ENCODE data around the gene SMAD7. TPM values are rescaled to one million over a fixed set of nuclear protein-coding genes. Genes with fewer than 3 reads are reported as not detected.

SMAD7 gene
- total RNA-seq, 1 experiment from 2014 or later = 2.1 TPM

GRCh38 chr18:48915626-48916425 is 34.9 kb downstream of the SMAD7 start:
- Histone ChIP-seq H3K4me3 (ENCODE audit: low read length) (no peak overlapping the region), H4K20me1 (ENCODE audit: insufficient read depth, low read depth, low read length) (no peaks in the 10 kb centered on the region), H3K79me2 (ENCODE audit: low read length) (no peaks in the 10 kb centered on the region), H3K4me2 (ENCODE audit: low read depth, low read length, poor library complexity, severe bottlenecking) (no peak overlapping the region), H3K27me3 (ENCODE audit: low read length) (no peaks in the 10 kb centered on the region), H3K36me3 (ENCODE audit: insufficient read depth, low read length) (no peaks in the 10 kb centered on the region), H3K9me3 (ENCODE audit: low read length) (no peaks in the 10 kb centered on the region), H3K9ac (ENCODE audit: low read length) (no peak overlapping the region), H3K4me1 (ENCODE audit: low read length) (peaks cover 4% of the 10 kb centered on the region; the same call in 1 of the 2 replicates), H2AFZ (ENCODE audit: low read length) (no peak overlapping the region), H3K27ac (ENCODE audit: low read length) (no peak overlapping the region), H3K9me2 (replicated peaks; ENCODE audit: insufficient read depth, low read length) (no peaks in the 10 kb centered on the region)
- no peak for DNase-seq

GRCh38 chr18:48914581-48915251 is 36.0 kb downstream of the SMAD7 start:
- H3K27ac ChIP-seq (ENCODE audit: low read length) = no peak overlapping the region
- H2AFZ ChIP-seq (ENCODE audit: low read length) = no peak overlapping the region
- no peaks in the 10 kb centered on the region for H4K20me1 ChIP-seq (ENCODE audit: insufficient read depth, low read depth, low read length)
- H3K4me2 ChIP-seq (ENCODE audit: low read depth, low read length, poor library complexity, severe bottlenecking) = no peak overlapping the region
- no peak overlapping the region for H3K4me3 ChIP-seq (ENCODE audit: low read length)
- H3K27me3 ChIP-seq (ENCODE audit: low read length) = no peaks in the 10 kb centered on the region
- no peaks in the 10 kb centered on the region for H3K79me2 ChIP-seq (ENCODE audit: low read length)
- no peak for DNase-seq
- peaks cover 4% of the 10 kb centered on the region; the same call in 1 of the 2 replicates for H3K4me1 ChIP-seq (ENCODE audit: low read length)
- H3K36me3 ChIP-seq (ENCODE audit: insufficient read depth, low read length) = no peaks in the 10 kb centered on the region
- no peak overlapping the region for H3K9ac ChIP-seq (ENCODE audit: low read length)
- H3K9me2 ChIP-seq (replicated peaks; ENCODE audit: insufficient read depth, low read length) = no peaks in the 10 kb centered on the region
- no peaks in the 10 kb centered on the region for H3K9me3 ChIP-seq (ENCODE audit: low read length)

DNA sequence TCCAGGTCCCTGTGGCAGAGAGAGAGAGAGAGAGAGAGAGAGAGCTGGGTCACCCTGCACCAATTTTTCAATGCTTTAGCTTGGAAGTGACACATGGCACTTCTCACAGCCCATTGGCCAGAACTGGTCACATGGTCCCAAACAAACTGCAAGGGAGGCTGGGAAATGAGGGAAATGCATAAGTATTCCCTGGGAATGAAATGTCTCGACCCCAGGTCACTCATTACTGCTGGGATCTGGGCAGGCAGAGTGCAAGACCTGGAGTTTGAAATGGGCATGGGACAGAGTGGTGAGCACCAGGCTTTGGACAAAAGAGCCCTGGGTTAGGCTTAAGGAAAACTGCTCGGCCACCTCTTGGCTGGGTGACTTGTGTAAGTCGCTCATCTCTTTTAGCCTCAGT is 37.0 kb downstream of the SMAD7 start:
- no peak overlapping the region for H3K4me2 ChIP-seq (ENCODE audit: low read depth, low read length, poor library complexity, severe bottlenecking)
- H2AFZ ChIP-seq (ENCODE audit: low read length) = no peak overlapping the region

GRCh38 chr18:48913201-48913600 is 37.6 kb downstream of the SMAD7 start:
- no peak overlapping the region for H3K27ac ChIP-seq (ENCODE audit: low read length)
- H3K9me3 ChIP-seq (ENCODE audit: low read length) = no peaks in the 10 kb centered on the region
- no peaks in the 10 kb centered on the region for H3K27me3 ChIP-seq (ENCODE audit: low read length)
- no peak overlapping the region for H2AFZ ChIP-seq (ENCODE audit: low read length)
- peaks cover 3% of the 10 kb centered on the region; the same call in 1 of the 2 replicates for H3K4me1 ChIP-seq (ENCODE audit: low read length)
- H3K4me3 ChIP-seq (ENCODE audit: low read length) = no peak overlapping the region
- H3K79me2 ChIP-seq (ENCODE audit: low read length) = no peaks in the 10 kb centered on the region
- H4K20me1 ChIP-seq (ENCODE audit: insufficient read depth, low read depth, low read length) = no peaks in the 10 kb centered on the region
- H3K9me2 ChIP-seq (replicated peaks; ENCODE audit: insufficient read depth, low read length) = no peaks in the 10 kb centered on the region
- no peaks in the 10 kb centered on the region for H3K36me3 ChIP-seq (ENCODE audit: insufficient read depth, low read length)
- DNase-seq = peak; percentile 63
- no peak overlapping the region for H3K9ac ChIP-seq (ENCODE audit: low read length)
- H3K4me2 ChIP-seq (ENCODE audit: low read depth, low read length, poor library complexity, severe bottlenecking) = no peak overlapping the region

More for the DNA sequence above, 37.0 kb downstream of the SMAD7 start:
- no peak overlapping the region for H3K27ac ChIP-seq (ENCODE audit: low read length)
- H4K20me1 ChIP-seq (ENCODE audit: insufficient read depth, low read depth, low read length) = no peaks in the 10 kb centered on the region
- H3K4me1 ChIP-seq (ENCODE audit: low read length) = peaks cover 4% of the 10 kb centered on the region; the same call in 1 of the 2 replicates
- no peaks in the 10 kb centered on the region for H3K36me3 ChIP-seq (ENCODE audit: insufficient read depth, low read length)
- H3K79me2 ChIP-seq (ENCODE audit: low read length) = no peaks in the 10 kb centered on the region
- no peaks in the 10 kb centered on the region for H3K9me3 ChIP-seq (ENCODE audit: low read length)
- no peak for DNase-seq
- no peak overlapping the region for H3K9ac ChIP-seq (ENCODE audit: low read length)
- H3K27me3 ChIP-seq (ENCODE audit: low read length) = no peaks in the 10 kb centered on the region
- H3K4me3 ChIP-seq (ENCODE audit: low read length) = no peak overlapping the region
- H3K9me2 ChIP-seq (replicated peaks; ENCODE audit: insufficient read depth, low read length) = no peaks in the 10 kb centered on the region

DNA sequence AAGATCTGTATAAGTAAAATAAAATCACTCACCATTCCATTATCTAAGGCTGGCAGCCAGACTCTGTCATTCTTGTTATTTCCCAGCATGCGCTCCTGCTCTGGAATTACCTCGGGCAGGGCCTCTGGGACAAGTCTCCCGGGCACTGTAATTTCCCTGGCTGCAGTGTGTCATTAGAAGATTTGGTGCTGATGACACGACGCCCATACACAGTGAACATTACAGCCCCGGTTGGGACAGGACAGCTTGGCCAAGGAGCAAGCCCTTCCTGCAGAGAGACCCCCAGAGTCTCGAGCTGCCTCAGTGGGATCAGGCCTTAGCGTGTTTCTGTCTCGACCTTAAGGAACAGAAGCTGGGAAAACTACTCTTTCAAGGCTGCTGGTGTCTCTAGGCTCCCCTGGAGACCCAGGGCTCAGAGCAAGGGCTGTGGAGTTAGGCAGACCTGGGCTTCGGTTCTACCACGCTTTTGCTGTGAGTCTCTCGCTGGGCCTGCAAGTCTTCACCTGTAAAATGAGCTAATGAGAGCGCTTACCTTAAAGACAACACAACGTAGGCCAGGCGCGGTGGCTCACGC is 39.7 kb downstream of the SMAD7 start:
- H3K4me1 ChIP-seq (ENCODE audit: low read length) = no peaks in the 10 kb centered on the region
- no peaks in the 10 kb centered on the region for H3K9me2 ChIP-seq (replicated peaks; ENCODE audit: insufficient read depth, low read length)
- no peak overlapping the region for H3K27ac ChIP-seq (ENCODE audit: low read length)
- no peaks in the 10 kb centered on the region for H3K79me2 ChIP-seq (ENCODE audit: low read length)
- DNase-seq = no peak
- H3K9me3 ChIP-seq (ENCODE audit: low read length) = no peaks in the 10 kb centered on the region
- no peaks in the 10 kb centered on the region for H4K20me1 ChIP-seq (ENCODE audit: insufficient read depth, low read depth, low read length)
- H3K9ac ChIP-seq (ENCODE audit: low read length) = no peak overlapping the region
- H3K27me3 ChIP-seq (ENCODE audit: low read length) = no peaks in the 10 kb centered on the region
- H2AFZ ChIP-seq (ENCODE audit: low read length) = no peak overlapping the region
- no peaks in the 10 kb centered on the region for H3K36me3 ChIP-seq (ENCODE audit: insufficient read depth, low read length)
- H3K4me2 ChIP-seq (ENCODE audit: low read depth, low read length, poor library complexity, severe bottlenecking) = no peak overlapping the region
- H3K4me3 ChIP-seq (ENCODE audit: low read length) = no peak overlapping the region

GRCh38 chr18:48909721-48910120 is 41.0 kb downstream of the SMAD7 start:
- Histone ChIP-seq H3K9ac (ENCODE audit: low read length) (no peak overlapping the region), H3K4me1 (ENCODE audit: low read length) (no peaks in the 10 kb centered on the region), H3K4me3 (ENCODE audit: low read length) (no peak overlapping the region), H3K36me3 (ENCODE audit: insufficient read depth, low read length) (no peaks in the 10 kb centered on the region), H3K4me2 (ENCODE audit: low read depth, low read length, poor library complexity, severe bottlenecking) (no peak overlapping the region), H3K27me3 (ENCODE audit: low read length) (no peaks in the 10 kb centered on the region), H2AFZ (ENCODE audit: low read length) (no peak overlapping the region), H3K9me3 (ENCODE audit: low read length) (no peaks in the 10 kb centered on the region), H3K27ac (ENCODE audit: low read length) (no peak overlapping the region), H3K9me2 (replicated peaks; ENCODE audit: insufficient read depth, low read length) (no peaks in the 10 kb centered on the region), H3K79me2 (ENCODE audit: low read length) (no peaks in the 10 kb centered on the region), H4K20me1 (ENCODE audit: insufficient read depth, low read depth, low read length) (no peaks in the 10 kb centered on the region)
- DNase-seq = no peak

DNA sequence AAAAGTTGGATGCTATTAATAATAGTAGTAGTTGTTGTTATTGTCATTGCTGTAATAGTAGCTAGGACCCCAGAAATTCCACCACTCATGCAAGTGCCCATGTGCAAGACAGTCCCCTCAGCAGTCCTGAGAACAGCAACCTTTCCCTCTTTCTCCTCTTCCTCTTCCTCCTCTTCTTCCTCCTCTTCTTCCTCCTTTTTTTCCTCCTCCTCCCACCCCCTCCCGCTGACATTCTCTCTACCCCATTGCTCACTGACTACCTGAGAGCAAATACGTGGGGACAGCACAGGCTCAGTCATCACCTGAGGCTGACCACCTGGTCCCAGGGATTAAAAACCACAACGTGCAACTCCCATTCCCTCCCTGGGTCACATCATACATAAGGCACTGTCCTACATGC is 41.8 kb downstream of the SMAD7 start:
- H2AFZ ChIP-seq (ENCODE audit: low read length) = no peak overlapping the region
- H3K4me2 ChIP-seq (ENCODE audit: low read depth, low read length, poor library complexity, severe bottlenecking) = no peak overlapping the region
- H3K36me3 ChIP-seq (ENCODE audit: insufficient read depth, low read length) = no peaks in the 10 kb centered on the region
- H3K27ac ChIP-seq (ENCODE audit: low read length) = no peak overlapping the region
- no peak overlapping the region for H3K9ac ChIP-seq (ENCODE audit: low read length)
- no peaks in the 10 kb centered on the region for H4K20me1 ChIP-seq (ENCODE audit: insufficient read depth, low read depth, low read length)
- no peaks in the 10 kb centered on the region for H3K27me3 ChIP-seq (ENCODE audit: low read length)
- H3K9me2 ChIP-seq (replicated peaks; ENCODE audit: insufficient read depth, low read length) = no peaks in the 10 kb centered on the region
- no peaks in the 10 kb centered on the region for H3K9me3 ChIP-seq (ENCODE audit: low read length)
- no peak for DNase-seq
- no peak overlapping the region for H3K4me3 ChIP-seq (ENCODE audit: low read length)
- no peaks in the 10 kb centered on the region for H3K4me1 ChIP-seq (ENCODE audit: low read length)
- H3K79me2 ChIP-seq (ENCODE audit: low read length) = no peaks in the 10 kb centered on the region

DNA sequence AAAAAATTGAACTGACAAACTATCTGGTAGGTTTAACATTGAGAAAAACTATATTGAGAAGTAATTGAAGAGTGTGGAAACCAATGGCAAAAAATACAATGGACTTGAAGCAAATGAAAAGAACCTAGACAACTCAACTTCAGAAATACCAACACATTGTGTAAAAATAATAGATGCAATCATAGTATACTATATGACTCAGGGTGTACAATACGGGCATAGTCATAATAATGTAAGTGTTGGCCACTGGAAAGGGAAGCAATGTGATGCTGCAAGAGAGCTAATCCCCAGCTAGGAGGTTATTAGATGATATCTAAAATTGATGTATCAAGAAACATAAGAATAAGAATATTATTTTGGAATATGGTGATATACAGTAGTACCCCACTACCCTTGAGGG is 45.3 kb downstream of the SMAD7 start:
- no peaks in the 10 kb centered on the region for H3K9me3 ChIP-seq (ENCODE audit: low read length)
- H3K4me2 ChIP-seq (ENCODE audit: low read depth, low read length, poor library complexity, severe bottlenecking) = no peak overlapping the region
- no peaks in the 10 kb centered on the region for H3K27me3 ChIP-seq (ENCODE audit: low read length)
- H4K20me1 ChIP-seq (ENCODE audit: insufficient read depth, low read depth, low read length) = no peaks in the 10 kb centered on the region
- no peaks in the 10 kb centered on the region for H3K4me1 ChIP-seq (ENCODE audit: low read length)
- no peak overlapping the region for H3K4me3 ChIP-seq (ENCODE audit: low read length)
- no peaks in the 10 kb centered on the region for H3K9me2 ChIP-seq (replicated peaks; ENCODE audit: insufficient read depth, low read length)
- no peaks in the 10 kb centered on the region for H3K36me3 ChIP-seq (ENCODE audit: insufficient read depth, low read length)
- H2AFZ ChIP-seq (ENCODE audit: low read length) = no peak overlapping the region
- no peaks in the 10 kb centered on the region for H3K79me2 ChIP-seq (ENCODE audit: low read length)
- H3K9ac ChIP-seq (ENCODE audit: low read length) = no peak overlapping the region
- DNase-seq = no peak
- no peak overlapping the region for H3K27ac ChIP-seq (ENCODE audit: low read length)

Measured in Karpas-422 (cell line).